Epithelial cell of proximal tubule (primary cell): ENCODE data around the gene GZMB. TPM values are rescaled to one million over a fixed set of nuclear protein-coding genes. Genes with fewer than 3 reads are reported as not detected.

Experiments
- DNase-seq: peaks from one replicate; pipeline ENCODE4 v3.0.0-alpha.2; 2011; ENCODE audit warnings: low read depth
- H3K4me3 ChIP-seq: 2 replicates; pipeline ENCODE4 v1.5.1; 2011; ENCODE audit warnings: low read depth, mild to moderate bottlenecking, low read length
- CTCF ChIP-seq: conservative IDR thresholded peaks from 2 replicates; pipeline ENCODE4 v1.5.1; 2012; ENCODE audit warnings: low read depth, mild to moderate bottlenecking, low read length
- total RNA-seq: library from RNA; depleted of rRNA; stranded (reverse); fragments of >200 nt; gene quantifications from 2 replicates; pipeline ENCODE4 v1.2.3, GENCODE V29; 2015

GZMB gene
- not detected in 2 replicates for total RNA-seq

- DNase-seq, result no peak
- no peak for TF ChIP-seq CTCF
- no peak within 1 kb of the TSS for H3K4me3 ChIP-seq
Measured at GRCh38 chr14:24634158-24634557, at the start of gene GZMB. TSS of gene GZMB (minus strand) at chr14:24634190. CDS start at chr14:24634160, 30 bp downstream.

DNA sequence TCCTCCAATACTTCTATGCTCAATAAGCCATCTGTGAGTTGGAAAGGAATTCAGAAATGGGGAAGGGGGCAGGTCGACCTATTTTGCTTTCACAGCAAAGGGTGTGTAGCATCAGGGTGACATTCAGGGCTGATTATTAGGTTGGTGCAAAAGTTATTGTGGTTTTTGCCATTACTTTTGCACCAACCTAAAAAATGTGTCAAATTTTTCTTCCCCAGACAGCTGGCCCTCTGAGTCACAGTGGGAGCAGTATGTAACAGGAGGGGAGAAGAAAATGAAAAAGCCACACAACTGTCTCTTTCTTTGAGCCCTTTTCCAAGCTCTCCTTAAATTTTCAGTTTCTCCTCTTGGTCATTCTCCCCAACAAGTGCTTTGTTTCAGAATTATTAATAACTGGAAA, 47.1 kb upstream of the GZMB start:
- TF ChIP-seq CTCF, result no peak
- H3K4me3 ChIP-seq, result no peak overlapping the region
- DNase-seq, result no peak

- DNase-seq, result no peak
- TF ChIP-seq CTCF, result no peak
- H3K4me3 ChIP-seq, result no peak overlapping the region
Measured at GRCh38 chr14:24680516-24680915, 46.5 kb upstream of the GZMB start.

DNA sequence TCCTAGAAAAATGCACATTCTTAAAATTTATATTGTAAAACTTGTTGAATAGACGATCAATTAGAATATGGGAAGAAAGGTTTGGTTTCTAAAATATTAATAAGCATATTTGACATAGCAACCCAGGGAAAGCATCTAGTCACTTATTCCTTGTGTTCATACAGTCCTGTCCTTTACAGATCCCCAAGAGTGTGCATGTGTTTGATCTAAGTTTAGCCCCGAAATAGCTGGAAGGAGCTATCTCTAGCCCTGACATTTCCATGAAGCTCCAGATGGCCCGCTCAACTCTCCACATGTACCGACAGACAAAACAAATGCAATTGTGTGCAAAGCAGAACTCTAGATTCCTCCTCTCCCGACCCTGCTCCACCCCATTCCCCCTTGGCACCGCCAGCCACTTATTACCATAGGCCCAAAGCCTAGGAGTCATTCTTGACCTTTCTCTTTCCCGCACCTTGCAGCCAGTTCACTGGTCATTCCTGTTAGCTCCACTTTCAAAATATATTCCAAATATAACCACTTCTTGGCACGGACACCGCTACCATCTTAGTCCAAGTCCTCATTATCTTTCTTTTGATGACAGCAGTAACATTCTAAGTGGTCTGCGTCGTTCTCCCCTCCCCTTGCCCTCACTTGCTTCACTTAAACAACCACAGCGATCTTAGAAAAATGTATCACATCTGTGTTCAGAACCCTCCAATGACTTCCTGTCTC, 45.4 kb upstream of the GZMB start:
- no peak for DNase-seq
- no peak for TF ChIP-seq CTCF
- no peak overlapping the region for H3K4me3 ChIP-seq

GRCh38 chr14:24678801-24679247, 44.8 kb upstream of the GZMB start:
- peak; percentile 99 for TF ChIP-seq CTCF
- H3K4me3 ChIP-seq, result peak overlapping the region; percentile 25
- peak; percentile 44 for DNase-seq

GRCh38 chr14:24677956-24678355, 44.0 kb upstream of the GZMB start:
- no peak for DNase-seq
- H3K4me3 ChIP-seq, result no peak overlapping the region
- no peak for TF ChIP-seq CTCF
